Measurements from ENCODE around the gene HNRNPLL.
A peak's percentile ranks its signal among the peaks of the same experiment; 100 is the strongest.

The HNRNPLL gene

DNA sequence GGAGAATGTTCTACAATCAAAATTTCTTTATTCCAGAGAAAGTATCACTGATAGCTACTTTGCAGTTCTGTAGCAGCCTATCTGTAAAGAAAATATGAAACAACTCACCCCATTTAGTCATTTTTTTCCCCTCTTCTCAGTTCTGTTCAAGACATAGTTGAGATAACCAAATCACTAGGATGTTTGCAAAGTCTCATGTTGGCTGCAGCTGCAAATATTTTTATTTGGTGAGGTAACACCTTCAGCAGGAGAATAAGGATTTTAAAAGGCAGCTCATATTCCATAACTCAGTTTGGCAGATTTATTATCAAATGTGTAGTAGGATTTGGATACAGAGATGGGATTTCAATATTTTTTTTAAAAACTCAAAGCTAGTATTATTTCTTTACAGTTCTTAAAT is 41.0 kb downstream of the HNRNPLL start:
- no peak for DNase-seq
- Histone ChIP-seq H3K4me3 (ENCODE audit: low read depth, low read length) (no peak overlapping the region), H3K27me3 (no peaks in the 10 kb centered on the region), H3K4me1 (no peaks in the 10 kb centered on the region; the same call in 1 of the 2 replicates), H3K36me3 (peaks cover 30% of the 10 kb centered on the region), H3K9me3 (no peaks in the 10 kb centered on the region)
- TF ChIP-seq, protein P1, sequence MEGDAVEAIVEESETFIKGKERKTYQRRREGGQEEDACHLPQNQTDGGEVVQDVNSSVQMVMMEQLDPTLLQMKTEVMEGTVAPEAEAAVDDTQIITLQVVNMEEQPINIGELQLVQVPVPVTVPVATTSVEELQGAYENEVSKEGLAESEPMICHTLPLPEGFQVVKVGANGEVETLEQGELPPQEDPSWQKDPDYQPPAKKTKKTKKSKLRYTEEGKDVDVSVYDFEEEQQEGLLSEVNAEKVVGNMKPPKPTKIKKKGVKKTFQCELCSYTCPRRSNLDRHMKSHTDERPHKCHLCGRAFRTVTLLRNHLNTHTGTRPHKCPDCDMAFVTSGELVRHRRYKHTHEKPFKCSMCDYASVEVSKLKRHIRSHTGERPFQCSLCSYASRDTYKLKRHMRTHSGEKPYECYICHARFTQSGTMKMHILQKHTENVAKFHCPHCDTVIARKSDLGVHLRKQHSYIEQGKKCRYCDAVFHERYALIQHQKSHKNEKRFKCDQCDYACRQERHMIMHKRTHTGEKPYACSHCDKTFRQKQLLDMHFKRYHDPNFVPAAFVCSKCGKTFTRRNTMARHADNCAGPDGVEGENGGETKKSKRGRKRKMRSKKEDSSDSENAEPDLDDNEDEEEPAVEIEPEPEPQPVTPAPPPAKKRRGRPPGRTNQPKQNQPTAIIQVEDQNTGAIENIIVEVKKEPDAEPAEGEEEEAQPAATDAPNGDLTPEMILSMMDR (IDR thresholded peaks at IDR 0.05; ENCODE audit: low read depth, low read length), result no peak

DNA sequence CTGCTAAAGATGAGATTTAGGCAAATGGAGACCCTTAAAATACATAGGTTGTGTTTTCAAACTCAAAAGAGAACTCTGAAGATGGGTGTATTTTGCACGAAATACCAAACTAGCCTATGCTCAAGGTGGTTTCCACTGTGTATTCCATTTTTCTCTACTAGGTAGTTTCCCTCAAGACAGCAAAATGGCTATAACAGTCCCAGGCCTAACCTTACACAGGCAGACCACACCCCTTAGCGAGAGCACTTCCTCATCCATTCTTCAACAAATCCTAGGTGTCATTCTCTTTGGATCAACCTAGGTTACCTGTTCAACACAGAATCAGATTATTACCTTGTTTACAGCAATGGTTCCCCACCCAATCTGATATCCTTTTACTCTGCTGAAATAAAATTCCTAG is 42.6 kb downstream of the HNRNPLL start:
- H3K36me3 ChIP-seq, result peaks cover 27% of the 10 kb centered on the region
- TF ChIP-seq, protein P1 (IDR thresholded peaks at IDR 0.05; ENCODE audit: low read depth, low read length), result no peak
- no peaks in the 10 kb centered on the region for H3K9me3 ChIP-seq
- H3K4me1 ChIP-seq, result no peaks in the 10 kb centered on the region; the same call in 1 of the 2 replicates
- H3K27me3 ChIP-seq, result no peaks in the 10 kb centered on the region
- H3K4me3 ChIP-seq (ENCODE audit: low read depth, low read length), result no peak overlapping the region
- no peak for DNase-seq

DNA sequence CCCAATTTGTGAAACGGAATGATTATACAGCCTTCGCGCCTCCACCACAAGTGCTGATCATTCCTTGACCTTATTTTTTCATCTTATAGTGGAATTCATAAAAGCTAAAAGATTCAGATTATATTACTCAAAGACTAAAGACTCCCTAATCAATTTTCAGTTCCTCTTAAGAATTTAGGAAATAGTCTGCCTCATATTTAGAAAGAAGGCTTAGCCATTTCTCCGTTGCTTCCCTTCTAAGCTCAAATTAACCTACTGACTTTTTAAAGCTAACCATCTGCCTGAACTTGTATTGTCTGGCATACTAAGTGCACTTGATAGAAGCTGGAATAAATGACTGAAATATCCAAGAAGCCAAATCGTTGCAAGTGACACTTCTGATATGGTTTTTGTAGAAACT is 44.7 kb downstream of the HNRNPLL start:
- Histone ChIP-seq H3K4me3 (ENCODE audit: low read depth, low read length) (no peak overlapping the region), H3K27me3 (no peaks in the 10 kb centered on the region), H3K9me3 (no peaks in the 10 kb centered on the region), H3K36me3 (peaks cover 20% of the 10 kb centered on the region), H3K4me1 (no peaks in the 10 kb centered on the region; the same call in 1 of the 2 replicates)
- no peak for DNase-seq
- TF ChIP-seq, protein P1 (IDR thresholded peaks at IDR 0.05; ENCODE audit: low read depth, low read length), result no peak

DNA sequence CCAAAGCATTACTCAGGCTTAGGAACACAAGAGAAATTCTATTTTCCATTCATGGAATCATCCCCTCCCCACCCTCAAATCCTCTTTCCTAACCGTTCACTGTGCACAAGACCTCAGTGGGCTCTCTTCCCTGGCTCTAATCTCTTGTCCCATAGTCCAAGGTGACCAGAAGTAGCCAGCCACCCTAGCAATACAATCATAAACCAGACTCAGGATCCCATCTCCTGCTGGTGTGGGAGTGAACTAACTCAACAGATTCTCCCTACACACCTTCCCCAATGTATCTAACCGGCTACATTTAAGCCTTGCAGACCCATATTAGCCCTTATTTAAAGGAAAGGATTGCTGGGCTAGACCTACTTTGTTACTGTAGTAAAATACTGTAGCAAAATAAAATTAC is 45.5 kb downstream of the HNRNPLL start:
- Histone ChIP-seq H3K4me1 (peaks cover 4% of the 10 kb centered on the region; the same call in 1 of the 2 replicates), H3K36me3 (peaks cover 20% of the 10 kb centered on the region), H3K27me3 (no peaks in the 10 kb centered on the region), H3K4me3 (ENCODE audit: low read depth, low read length) (no peak overlapping the region), H3K9me3 (no peaks in the 10 kb centered on the region)
- TF ChIP-seq, protein P1 (IDR thresholded peaks at IDR 0.05; ENCODE audit: low read depth, low read length), result no peak
- no peak for DNase-seq

DNA sequence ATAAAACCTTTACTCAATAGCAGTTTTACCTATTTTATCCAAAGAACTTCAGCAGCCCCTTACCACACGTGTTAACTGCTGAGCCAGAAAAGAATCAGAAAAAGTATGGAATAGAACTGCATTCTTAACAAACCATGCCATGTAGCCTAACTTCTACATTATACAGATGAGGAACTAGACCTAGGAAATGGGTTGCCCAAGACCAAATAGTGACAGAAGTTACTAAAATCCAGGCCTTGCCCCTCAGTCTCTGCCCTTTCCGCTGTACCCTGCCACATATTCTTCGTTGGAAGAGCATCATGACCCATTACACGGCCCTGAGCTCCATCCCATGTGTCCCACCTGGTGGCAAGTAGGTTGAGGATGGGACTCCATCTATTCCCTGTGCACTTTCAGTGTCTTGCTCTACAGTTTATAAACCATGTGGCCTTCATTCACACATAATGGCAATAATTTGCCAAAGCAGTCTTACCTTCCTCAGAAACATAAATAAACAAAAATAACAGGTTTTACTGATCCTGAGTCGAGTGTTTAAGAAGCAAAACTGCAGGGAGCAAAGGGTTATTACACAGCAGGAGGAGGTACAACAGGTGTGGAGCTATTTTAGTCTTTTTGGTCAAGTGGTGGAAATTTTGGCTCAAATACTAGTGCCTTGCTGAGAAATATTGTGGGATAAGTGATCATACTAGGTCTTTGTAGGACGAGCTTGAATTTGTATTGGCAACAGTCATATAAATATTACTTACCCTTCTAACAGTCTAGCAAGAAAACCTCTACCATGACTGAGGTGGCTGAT is 46.5 kb downstream of the HNRNPLL start:
- no peak overlapping the region for H3K4me3 ChIP-seq (ENCODE audit: low read depth, low read length)
- TF ChIP-seq, protein P1 (IDR thresholded peaks at IDR 0.05; ENCODE audit: low read depth, low read length), result no peak
- no peaks in the 10 kb centered on the region for H3K9me3 ChIP-seq
- H3K36me3 ChIP-seq, result peaks cover 14% of the 10 kb centered on the region
- no peak for DNase-seq
- H3K27me3 ChIP-seq, result no peaks in the 10 kb centered on the region
- H3K4me1 ChIP-seq, result peaks cover 4% of the 10 kb centered on the region; the same call in 1 of the 2 replicates

DNA sequence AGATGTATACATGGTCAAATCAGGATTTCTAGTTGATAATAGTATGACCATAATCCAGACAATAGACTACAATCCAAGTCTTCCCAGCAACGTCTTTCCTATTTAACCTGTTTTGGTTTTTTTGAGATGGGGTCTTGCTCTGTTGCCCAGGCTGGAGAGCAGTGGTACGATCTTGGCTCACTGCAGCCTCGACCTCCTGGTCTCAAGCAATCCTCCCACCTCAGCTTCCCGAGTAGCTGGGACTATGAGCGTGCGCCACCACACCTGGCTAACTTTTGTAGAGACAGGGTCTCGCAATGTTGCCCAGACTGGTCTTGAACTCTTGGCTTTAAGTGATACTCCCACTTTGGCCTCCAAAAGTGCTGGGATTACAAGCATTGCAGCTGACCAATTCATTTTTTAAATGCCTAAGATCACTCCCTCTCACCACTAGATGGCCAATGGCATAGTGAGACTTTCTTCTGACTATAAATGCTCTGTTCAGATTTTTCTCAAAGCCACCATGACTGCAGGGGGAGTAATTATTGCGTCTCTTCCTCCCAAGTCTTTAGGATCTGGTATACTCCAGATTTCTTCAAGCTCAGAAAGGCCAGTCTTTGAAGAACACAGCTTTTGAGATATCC is 47.6 kb downstream of the HNRNPLL start:
- H3K4me3 ChIP-seq (ENCODE audit: low read depth, low read length), result no peak overlapping the region
- no peaks in the 10 kb centered on the region for H3K27me3 ChIP-seq
- peaks cover 2% of the 10 kb centered on the region; the same call in 1 of the 2 replicates for H3K36me3 ChIP-seq
- no peak for DNase-seq
- H3K9me3 ChIP-seq, result no peaks in the 10 kb centered on the region
- TF ChIP-seq, protein P1 (IDR thresholded peaks at IDR 0.05; ENCODE audit: low read depth, low read length), result peak; percentile 61
- H3K4me1 ChIP-seq, result peaks cover 4% of the 10 kb centered on the region; the same call in 1 of the 2 replicates

All from BE2C (cell line).